ENCODE data around the gene SPATA32. TPM values are rescaled to one million over a fixed set of nuclear protein-coding genes. Genes with fewer than 3 reads are reported as not detected.

Gene SPATA32
- total RNA-seq, 1 donor from 2014 or later: not detected

DNA sequence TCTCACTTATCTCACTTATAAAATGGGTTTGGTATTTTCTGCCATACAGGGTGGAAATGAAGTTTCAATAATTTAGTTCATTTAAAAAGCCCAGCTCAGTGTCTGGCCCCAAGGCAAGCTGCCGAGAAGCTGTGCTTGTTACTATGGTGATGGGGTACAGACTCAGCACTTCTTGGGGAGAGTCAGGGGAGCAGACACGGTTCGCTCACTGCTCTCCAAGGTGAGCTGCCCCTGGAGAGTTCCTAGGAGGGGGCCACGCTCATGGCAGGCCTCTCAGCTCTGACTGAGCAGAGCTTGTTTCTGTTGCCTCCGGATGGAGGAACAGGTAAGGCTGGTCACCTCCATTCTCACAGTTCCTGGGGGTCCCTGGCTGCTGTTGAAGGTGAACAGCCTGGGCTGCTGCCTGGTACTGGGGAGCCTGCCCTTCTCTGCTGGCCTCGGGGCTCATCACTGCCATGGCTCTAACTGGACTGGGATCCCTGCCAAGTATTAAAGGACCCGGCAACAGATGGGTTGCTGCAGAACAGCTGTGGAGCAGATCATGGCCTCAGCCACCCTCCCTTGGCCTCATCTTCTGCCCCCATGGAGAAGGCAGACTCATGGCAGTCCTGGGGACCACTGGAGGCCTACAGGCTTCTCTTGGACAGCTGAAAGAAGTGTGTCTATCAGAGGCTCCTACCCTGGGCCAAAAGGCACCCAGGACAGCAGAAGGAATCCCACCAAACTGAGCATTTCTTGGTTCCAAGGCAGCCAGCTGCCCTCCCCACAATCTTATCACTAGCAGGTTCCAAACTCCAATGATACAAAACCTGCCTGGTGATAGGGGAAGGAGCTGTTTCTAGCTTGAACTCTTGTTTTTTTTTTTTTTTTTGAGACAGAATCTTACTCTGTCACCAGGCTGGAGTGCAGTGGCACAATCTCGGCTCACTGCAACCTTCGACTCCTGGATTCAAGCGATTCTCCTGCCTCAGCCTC is 25.9 kb upstream of the SPATA32 start:
- H3K9me3 Mint-ChIP-seq (ENCODE audit: low read depth): no peaks in the 10 kb centered on the region
- no peak overlapping the region for H3K27ac Mint-ChIP-seq (ENCODE audit: unreplicated experiment)
- peaks cover 15% of the 10 kb centered on the region for H3K36me3 Mint-ChIP-seq (ENCODE audit: low read depth)
- H3K4me3 Mint-ChIP-seq (ENCODE audit: unreplicated experiment): no peak overlapping the region
- peaks cover 35% of the 10 kb centered on the region for H3K4me1 Mint-ChIP-seq (ENCODE audit: low read depth)
- TF ChIP-seq, protein P1, sequence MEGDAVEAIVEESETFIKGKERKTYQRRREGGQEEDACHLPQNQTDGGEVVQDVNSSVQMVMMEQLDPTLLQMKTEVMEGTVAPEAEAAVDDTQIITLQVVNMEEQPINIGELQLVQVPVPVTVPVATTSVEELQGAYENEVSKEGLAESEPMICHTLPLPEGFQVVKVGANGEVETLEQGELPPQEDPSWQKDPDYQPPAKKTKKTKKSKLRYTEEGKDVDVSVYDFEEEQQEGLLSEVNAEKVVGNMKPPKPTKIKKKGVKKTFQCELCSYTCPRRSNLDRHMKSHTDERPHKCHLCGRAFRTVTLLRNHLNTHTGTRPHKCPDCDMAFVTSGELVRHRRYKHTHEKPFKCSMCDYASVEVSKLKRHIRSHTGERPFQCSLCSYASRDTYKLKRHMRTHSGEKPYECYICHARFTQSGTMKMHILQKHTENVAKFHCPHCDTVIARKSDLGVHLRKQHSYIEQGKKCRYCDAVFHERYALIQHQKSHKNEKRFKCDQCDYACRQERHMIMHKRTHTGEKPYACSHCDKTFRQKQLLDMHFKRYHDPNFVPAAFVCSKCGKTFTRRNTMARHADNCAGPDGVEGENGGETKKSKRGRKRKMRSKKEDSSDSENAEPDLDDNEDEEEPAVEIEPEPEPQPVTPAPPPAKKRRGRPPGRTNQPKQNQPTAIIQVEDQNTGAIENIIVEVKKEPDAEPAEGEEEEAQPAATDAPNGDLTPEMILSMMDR (IDR thresholded peaks at IDR 0.05): no peak
- no peaks in the 10 kb centered on the region for H3K27me3 Mint-ChIP-seq (ENCODE audit: low read depth)
- DNase-seq (ENCODE audit: low spot score): no peak

DNA sequence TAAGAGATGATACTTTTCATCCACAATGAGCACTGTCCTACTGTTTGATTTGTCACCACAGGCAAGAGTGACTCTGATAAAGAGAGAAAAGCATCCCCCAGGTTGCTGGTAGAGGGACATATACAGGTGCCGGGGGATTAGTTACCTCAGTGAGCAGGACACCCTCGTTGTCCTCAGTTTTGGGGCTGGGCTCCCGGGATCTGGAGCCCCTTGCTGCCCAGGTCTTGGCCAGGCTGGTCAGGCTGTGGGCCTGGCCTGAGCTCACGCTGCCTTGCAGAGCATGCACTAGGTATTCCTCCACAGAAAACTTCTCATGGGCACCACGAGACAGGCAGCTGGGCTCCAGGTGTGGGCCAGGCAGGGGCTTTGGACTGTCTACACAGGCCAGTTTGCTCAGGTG is 24.4 kb upstream of the SPATA32 start:
- Mint-ChIP-seq H3K27ac (ENCODE audit: unreplicated experiment) (no peak overlapping the region), H3K27me3 (ENCODE audit: low read depth) (no peaks in the 10 kb centered on the region), H3K4me1 (ENCODE audit: low read depth) (peaks cover 28% of the 10 kb centered on the region), H3K36me3 (ENCODE audit: low read depth) (peaks cover 15% of the 10 kb centered on the region), H3K9me3 (ENCODE audit: low read depth) (no peaks in the 10 kb centered on the region), H3K4me3 (ENCODE audit: unreplicated experiment) (no peak overlapping the region)
- TF ChIP-seq, protein P1 (IDR thresholded peaks at IDR 0.05): no peak
- no peak for DNase-seq (ENCODE audit: low spot score)

DNA sequence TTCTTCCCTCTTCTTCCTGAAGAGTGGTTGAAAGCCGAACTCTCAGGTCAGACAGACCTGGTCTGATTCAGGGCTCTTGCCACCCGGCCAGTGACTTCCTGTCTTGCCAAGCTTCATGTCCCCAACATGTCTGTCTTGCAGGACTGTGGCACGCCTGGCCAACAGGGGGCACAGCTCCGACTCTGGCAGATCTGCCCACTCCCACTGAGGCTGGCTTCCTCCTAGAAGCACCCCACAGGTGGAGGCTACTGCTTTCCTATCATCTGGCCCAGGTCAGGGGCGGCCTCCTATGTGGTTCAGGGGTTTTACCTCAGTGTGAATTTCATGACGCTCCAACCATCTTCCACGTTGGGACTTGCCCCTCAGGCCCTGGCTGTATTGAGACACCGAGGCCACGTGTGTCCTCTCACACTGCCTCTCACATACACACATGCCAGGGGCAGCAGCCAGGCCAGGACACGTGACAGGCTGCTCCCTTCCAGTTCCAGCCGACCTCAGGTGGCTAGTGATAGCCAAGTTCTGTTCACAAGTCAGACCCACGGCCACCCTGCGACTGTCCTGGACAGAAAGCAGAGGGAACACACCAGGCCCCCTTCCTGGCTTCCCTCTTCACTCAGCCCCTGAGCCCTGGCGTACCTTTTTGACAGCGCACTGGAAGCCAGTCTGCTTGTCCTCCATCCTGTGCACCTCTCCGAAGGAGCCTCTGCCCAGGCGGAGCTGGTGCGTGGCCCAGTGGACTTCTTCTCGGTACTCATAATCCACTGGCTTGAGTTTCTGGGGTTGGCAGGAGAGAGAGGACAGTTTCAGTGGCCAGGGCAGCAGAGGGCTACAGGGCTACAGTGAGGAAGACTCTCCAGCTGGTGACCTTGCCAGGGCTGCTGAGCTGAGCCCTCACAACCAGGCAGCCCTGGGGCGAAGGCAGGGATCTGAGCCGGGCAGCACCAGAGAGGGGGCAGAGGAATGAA is 22.6 kb upstream of the SPATA32 start:
- H3K36me3 Mint-ChIP-seq (ENCODE audit: low read depth): peaks cover 16% of the 10 kb centered on the region
- H3K9me3 Mint-ChIP-seq (ENCODE audit: low read depth): no peaks in the 10 kb centered on the region
- H3K27ac Mint-ChIP-seq (ENCODE audit: unreplicated experiment): no peak overlapping the region
- no peak overlapping the region for H3K4me3 Mint-ChIP-seq (ENCODE audit: unreplicated experiment)
- H3K27me3 Mint-ChIP-seq (ENCODE audit: low read depth): no peaks in the 10 kb centered on the region
- no peak for DNase-seq (ENCODE audit: low spot score)
- peaks cover 28% of the 10 kb centered on the region for H3K4me1 Mint-ChIP-seq (ENCODE audit: low read depth)
- TF ChIP-seq, protein P1 (IDR thresholded peaks at IDR 0.05): peak; percentile 48

DNA sequence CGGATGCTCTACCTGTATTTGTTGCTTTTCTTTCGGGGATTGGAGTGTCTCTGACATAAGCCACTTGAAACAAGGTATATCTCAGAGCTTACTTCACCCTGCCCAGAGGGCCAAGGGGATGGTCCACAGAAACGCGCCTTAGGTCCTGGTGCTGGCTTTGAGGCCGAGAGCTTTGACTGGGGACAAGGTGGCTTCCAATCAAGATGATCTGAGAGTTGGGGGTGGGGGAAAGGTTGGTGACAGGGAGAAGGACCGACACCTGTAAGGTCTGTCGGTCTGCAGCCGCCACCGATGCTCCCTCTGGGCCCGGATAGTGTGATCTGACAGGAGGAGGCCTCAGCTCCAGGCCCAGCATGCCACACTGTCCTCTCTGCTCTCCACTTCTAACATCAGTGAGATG is 21.8 kb upstream of the SPATA32 start:
- TF ChIP-seq, protein P1 (IDR thresholded peaks at IDR 0.05): no peak
- no peak overlapping the region for H3K4me3 Mint-ChIP-seq (ENCODE audit: unreplicated experiment)
- peaks cover 18% of the 10 kb centered on the region for H3K36me3 Mint-ChIP-seq (ENCODE audit: low read depth)
- H3K4me1 Mint-ChIP-seq (ENCODE audit: low read depth): peaks cover 27% of the 10 kb centered on the region
- H3K27me3 Mint-ChIP-seq (ENCODE audit: low read depth): no peaks in the 10 kb centered on the region
- peak overlapping the region; percentile 86 for H3K27ac Mint-ChIP-seq (ENCODE audit: unreplicated experiment)
- H3K9me3 Mint-ChIP-seq (ENCODE audit: low read depth): no peaks in the 10 kb centered on the region
- DNase-seq (ENCODE audit: low spot score): no peak

Measured in chondrocyte (in vitro differentiated cells).